H9 (cell line): ENCODE data around the gene KIAA1614. TPM values are rescaled to one million over a fixed set of nuclear protein-coding genes. Genes with fewer than 3 reads are reported as not detected.

Experiments
- DNase-seq: peaks from one replicate; pipeline ENCODE4 v3.0.0-alpha.2; 2017
- H2AFZ ChIP-seq: one replicate; pipeline ENCODE4 v1.6.1; 2013; ENCODE audit warnings: mild to moderate bottlenecking, low read length, control low read depth, moderate library complexity
- H2AK5ac ChIP-seq: 2 replicates; pipeline ENCODE4 v1.6.1; 2013; ENCODE audit warnings: low read length, control low read depth, mixed read lengths; ENCODE audit not compliant: insufficient read length
- H2BK120ac ChIP-seq: one replicate; pipeline ENCODE4 v1.6.1; 2013; ENCODE audit warnings: low read depth, mild to moderate bottlenecking, low read length, control low read depth, inconsistent platforms; ENCODE audit not compliant: poor library complexity, severe bottlenecking
- H2BK12ac ChIP-seq: 2 replicates; pipeline ENCODE4 v1.6.1; 2013; ENCODE audit warnings: low read length, control low read depth, mixed read lengths, low read depth; ENCODE audit not compliant: insufficient read length
- H2BK15ac ChIP-seq: 2 replicates; pipeline ENCODE4 v1.6.1; 2013; ENCODE audit warnings: low read depth, low read length, control low read depth
- H2BK20ac ChIP-seq: one replicate; pipeline ENCODE4 v1.6.1; 2013; ENCODE audit warnings: low read depth, mild to moderate bottlenecking, low read length, control low read depth, inconsistent platforms; ENCODE audit not compliant: poor library complexity, severe bottlenecking
- H2BK5ac ChIP-seq: 2 replicates; pipeline ENCODE4 v1.6.1; 2013; ENCODE audit warnings: low read length, control low read depth, mixed read lengths; ENCODE audit not compliant: insufficient read length
- H3K14ac ChIP-seq: 2 replicates; pipeline ENCODE4 v1.6.1; 2013; ENCODE audit warnings: low read length, control low read depth; ENCODE audit not compliant: insufficient read depth
- H3K18ac ChIP-seq: 2 replicates; pipeline ENCODE4 v1.6.1; 2013; ENCODE audit warnings: low read depth, mild to moderate bottlenecking, mixed read lengths, low read length, control low read depth; ENCODE audit not compliant: insufficient read length
- H3K23ac ChIP-seq: 2 replicates; pipeline ENCODE4 v1.6.1; 2013; ENCODE audit warnings: low read length, control low read depth, mixed read lengths, low read depth; ENCODE audit not compliant: insufficient read length
- H3K23me2 ChIP-seq: 2 replicates; pipeline ENCODE4 v1.6.1; 2013; ENCODE audit warnings: low read depth, mild to moderate bottlenecking, mixed read lengths, low read length, control low read depth; ENCODE audit not compliant: insufficient read length, poor library complexity, severe bottlenecking
- H3K27ac ChIP-seq: 2 replicates; pipeline ENCODE4 v1.5.1; 2013; ENCODE audit warnings: low read length, control low read depth, mixed read lengths, low read depth; ENCODE audit not compliant: insufficient read length
- H3K27me3 ChIP-seq: 2 replicates; pipeline ENCODE4 v1.6.1; 2013; ENCODE audit warnings: low read length, control low read depth, inconsistent platforms; ENCODE audit not compliant: insufficient read depth
- H3K4ac ChIP-seq: 2 replicates; pipeline ENCODE4 v1.6.1; 2013; ENCODE audit warnings: low read depth, mild to moderate bottlenecking, control low read depth, inconsistent platforms, low read length, moderate library complexity
- H3K4me1 ChIP-seq: 2 replicates; pipeline ENCODE4 v1.6.1; 2013; ENCODE audit warnings: low read length, control low read depth, inconsistent platforms; ENCODE audit not compliant: insufficient read depth
- H3K4me2 ChIP-seq: 2 replicates; pipeline ENCODE4 v1.6.1; 2013; ENCODE audit warnings: low read length, control low read depth, mixed read lengths; ENCODE audit not compliant: insufficient read length, insufficient read depth
- H3K56ac ChIP-seq: 2 replicates; pipeline ENCODE4 v1.6.1; 2013; ENCODE audit warnings: low read depth, mild to moderate bottlenecking, mixed read lengths, low read length, control low read depth; ENCODE audit not compliant: insufficient read length
- H3K79me1 ChIP-seq: 2 replicates; pipeline ENCODE4 v1.6.1; 2013; ENCODE audit warnings: low read depth, mild to moderate bottlenecking, moderate library complexity, low read length, control low read depth, inconsistent platforms; ENCODE audit not compliant: insufficient read depth, poor library complexity, severe bottlenecking
- H3K79me2 ChIP-seq: 2 replicates; pipeline ENCODE4 v1.6.1; 2013; ENCODE audit warnings: low read length, control low read depth, inconsistent platforms; ENCODE audit not compliant: insufficient read depth
- H3K9ac ChIP-seq: 2 replicates; pipeline ENCODE4 v1.6.1; 2013; ENCODE audit warnings: low read length, control low read depth, mixed read lengths; ENCODE audit not compliant: insufficient read length; ENCODE audit errors: extremely low read depth
- H3K9me3 ChIP-seq: one replicate; pipeline ENCODE4 v1.6.1; 2013; ENCODE audit warnings: low read depth, low read length, inconsistent platforms; ENCODE audit not compliant: control insufficient read depth
- H3T11ph ChIP-seq: one replicate; pipeline ENCODE4 v1.6.1; 2013; ENCODE audit warnings: mild to moderate bottlenecking, low read length, control low read depth, inconsistent platforms
- H4K20me1 ChIP-seq: one replicate; pipeline ENCODE4 v1.6.1; 2013; ENCODE audit not compliant: control insufficient read depth, insufficient read length, insufficient read depth
- H4K5ac ChIP-seq: 2 replicates; pipeline ENCODE4 v1.6.1; 2013; ENCODE audit warnings: low read depth, mild to moderate bottlenecking, mixed read lengths, low read length, control low read depth; ENCODE audit not compliant: insufficient read length
- H4K8ac ChIP-seq: replicated peaks from 2 replicates; pipeline ENCODE4 v1.6.1; 2013; ENCODE audit warnings: low read length, control low read depth, mixed read lengths, low read depth; ENCODE audit not compliant: insufficient read length
- H4K91ac ChIP-seq: 2 replicates; pipeline ENCODE4 v1.6.1; 2013; ENCODE audit warnings: low read depth, mild to moderate bottlenecking, moderate library complexity, mixed read lengths, low read length, control low read depth; ENCODE audit not compliant: insufficient read length
- H3K27ac Mint-ChIP-seq, 3 experiments: 2 replicates in 2 of 3; 3 replicates in 1 of 3; pipeline ENCODE4 v1.8.0; 2020 to 2021; ENCODE audit warnings: mixed read lengths in 3 of 3, mild to moderate bottlenecking in 1 of 3, moderate library complexity in 1 of 3
- H3K27me3 Mint-ChIP-seq: 2 replicates; pipeline ENCODE4 v1.8.0; 2021; ENCODE audit warnings: low read depth, mild to moderate bottlenecking, moderate library complexity, mixed read lengths
- H3K36me3 Mint-ChIP-seq, 3 experiments: 2 replicates in 2 of 3; 3 replicates in 1 of 3; pipeline ENCODE4 v1.8.0; 2020 to 2021; ENCODE audit warnings: low read depth in 3 of 3, mixed read lengths in 3 of 3; ENCODE audit not compliant: insufficient read depth in 1 of 3
- H3K4me1 Mint-ChIP-seq, 2 experiments: 2 replicates each; pipeline ENCODE4 v1.8.0; 2020; ENCODE audit warnings: mixed read lengths in 2 of 2
- H3K4me3 Mint-ChIP-seq, 2 experiments: 2 replicates in 1 of 2; 3 replicates in 1 of 2; pipeline ENCODE4 v1.8.0; 2020 to 2021; ENCODE audit warnings: mild to moderate bottlenecking in 2 of 2, mixed read lengths in 2 of 2, moderate library complexity in 1 of 2
- H3K9me3 Mint-ChIP-seq, 2 experiments: 2 replicates in 1 of 2; 3 replicates in 1 of 2; pipeline ENCODE4 v1.8.0; 2020; ENCODE audit warnings: mild to moderate bottlenecking in 2 of 2, mixed read lengths in 2 of 2, moderate library complexity in 1 of 2
- CTCF ChIP-seq: fragments of 200-600 bp; sonication (generic); conservative IDR thresholded peaks from 3 replicates; pipeline ENCODE4 v1.8.0; 2021; ENCODE audit warnings: antibody characterized with exemption, mild to moderate bottlenecking
- WGBS: extraction: QIAGEN DNeasy Blood & Tissue Kit; methylation state at CpG from one replicate; pipeline ENCODE4 v1.1.7; 2013; ENCODE audit warnings: missing lambda C conversion rate, low lambda C conversion rate, mixed read lengths; ENCODE audit not compliant: insufficient read length; ENCODE audit errors: extremely low coverage; 5-methylcytosine and 5-hydroxymethylcytosine counted together
- total RNA-seq: library from RNA; stranded (reverse); gene quantifications from 2 replicates; pipeline ENCODE4 v1.2.1, GENCODE V29; 2021

KIAA1614 gene
- total RNA-seq, 1 experiment from 2014 or later, result 1.3 TPM

- H4K5ac ChIP-seq, result no peak overlapping the region
- no peak overlapping the region for H3K27ac ChIP-seq
- no peak overlapping the region for H2AK5ac ChIP-seq
- no peak overlapping the region for H3K14ac ChIP-seq
- H3K23me2 ChIP-seq, result peaks cover 6% of the 10 kb centered on the region
- H3K4ac ChIP-seq, result no peak overlapping the region
- H3K36me3 Mint-ChIP-seq, result peaks cover 0 to 5% (median 0%) of the 10 kb centered on the region in 3 experiments; a peak in 2 of 7 replicates
- H3K4me1 Mint-ChIP-seq, result peaks cover 52 to 59% of the 10 kb centered on the region in 2 experiments
- DNase-seq, result no peak
- H2BK15ac ChIP-seq, result no peak overlapping the region
- H3K56ac ChIP-seq, result no peak overlapping the region
- H3K4me1 ChIP-seq, result peaks cover 22% of the 10 kb centered on the region; the same call in 1 of the 2 replicates
- H3K27me3 Mint-ChIP-seq, result peaks cover 2% of the 10 kb centered on the region; the same call in 1 of the 2 replicates
- no peak overlapping the region for H4K91ac ChIP-seq
- H3T11ph ChIP-seq, result no peak overlapping the region
- H3K79me1 ChIP-seq, result no peaks in the 10 kb centered on the region
- no peak overlapping the region for H2BK12ac ChIP-seq
- no peak overlapping the region for H4K8ac ChIP-seq
- H3K4me2 ChIP-seq, result no peak overlapping the region
- H4K20me1 ChIP-seq, result no peaks in the 10 kb centered on the region
- no peaks in the 10 kb centered on the region for H3K9me3 Mint-ChIP-seq
- H2BK5ac ChIP-seq, result no peak overlapping the region
- H2BK120ac ChIP-seq, result no peak overlapping the region
- no peak overlapping the region for H3K23ac ChIP-seq
- TF ChIP-seq CTCF, result peak; percentile 65
- H2AFZ ChIP-seq, result no peak overlapping the region
- H3K18ac ChIP-seq, result no peak overlapping the region
- no peaks in the 10 kb centered on the region for H3K79me2 ChIP-seq
- no CpG with 5 or more reads among the region's 8 CpGs for WGBS
- no peak overlapping the region for H3K9ac ChIP-seq
- no peak overlapping the region; a peak in 2 of 7 replicates for H3K27ac Mint-ChIP-seq
- H3K4me3 Mint-ChIP-seq, result no peak overlapping the region
- no peaks in the 10 kb centered on the region for H3K27me3 ChIP-seq
- no peaks in the 10 kb centered on the region for H3K9me3 ChIP-seq
- no peak overlapping the region for H2BK20ac ChIP-seq
These were observed 8.0 kb downstream of the KIAA1614 start for GRCh38 chr1:180920702-180921101.
